GM19328 (cell line): Measurements from ENCODE around the gene ABCA13.

Experiments used
- ATAC-seq: cut with Tn5 transposase; IDR thresholded peaks from one replicate; pipeline ENCODE4 v1.9.1; 2021; ENCODE audit warnings: mild to moderate bottlenecking, moderate library complexity; ENCODE audit not compliant: unreplicated experiment

ABCA13 gene

DNA sequence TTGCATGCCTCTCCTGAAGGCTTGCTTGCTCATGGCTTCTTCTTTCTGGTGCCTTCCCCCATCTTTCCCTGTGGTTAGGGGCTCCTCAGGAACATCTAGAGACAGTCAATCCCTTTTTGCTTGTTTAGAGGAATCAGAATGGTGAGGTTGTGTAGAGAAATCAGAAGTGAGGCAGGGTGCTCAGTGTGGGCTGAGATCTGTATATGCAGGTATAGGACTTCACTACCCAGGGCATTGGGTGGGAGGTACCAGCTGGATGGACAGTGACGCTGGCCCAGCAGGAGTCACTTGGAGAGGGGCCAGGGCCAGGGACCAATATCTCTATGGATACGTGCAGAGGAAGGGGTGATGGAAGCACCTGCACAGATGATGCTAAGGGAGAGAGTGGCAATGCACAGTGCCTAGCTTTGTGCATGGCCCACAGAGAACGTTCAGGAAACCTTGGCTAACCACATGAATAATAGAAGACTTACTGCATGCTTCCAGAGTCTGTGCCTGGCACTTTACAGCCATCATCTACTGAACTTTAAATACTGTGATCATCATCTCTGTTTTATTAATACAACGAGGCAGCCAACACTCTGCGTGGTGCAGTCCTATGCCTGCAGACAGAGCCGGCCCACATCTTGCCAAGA lies 255.2 kb downstream of the ABCA13 start:
- ATAC-seq: no peak

DNA sequence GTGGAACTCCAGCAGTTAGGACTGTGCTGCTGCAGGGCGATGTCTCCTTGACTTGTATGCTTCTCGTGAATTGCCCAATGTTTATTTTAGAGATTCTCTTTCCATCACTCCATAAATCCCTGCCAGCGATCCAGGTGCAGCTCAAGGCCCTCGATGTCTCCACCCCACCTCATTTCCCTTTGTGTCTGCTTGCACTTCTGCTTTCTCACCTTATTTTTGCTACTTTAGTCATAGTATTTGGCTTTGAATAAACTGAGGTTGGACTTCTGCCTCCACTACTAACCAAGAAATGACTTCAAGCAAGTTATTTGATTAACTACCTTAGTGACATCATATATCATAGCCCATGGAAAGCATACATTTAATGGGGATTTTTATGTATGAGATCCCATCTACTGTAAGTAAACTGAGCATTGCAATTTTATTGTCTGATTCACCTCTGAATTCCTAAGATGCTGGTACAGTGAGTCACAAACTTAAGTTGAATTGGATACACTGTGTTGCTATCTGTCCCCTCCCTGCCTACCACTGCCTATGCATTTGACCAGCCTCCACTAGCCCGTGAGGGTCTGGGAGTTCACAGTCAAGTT lies 255.8 kb downstream of the ABCA13 start:
- no peak for ATAC-seq

DNA sequence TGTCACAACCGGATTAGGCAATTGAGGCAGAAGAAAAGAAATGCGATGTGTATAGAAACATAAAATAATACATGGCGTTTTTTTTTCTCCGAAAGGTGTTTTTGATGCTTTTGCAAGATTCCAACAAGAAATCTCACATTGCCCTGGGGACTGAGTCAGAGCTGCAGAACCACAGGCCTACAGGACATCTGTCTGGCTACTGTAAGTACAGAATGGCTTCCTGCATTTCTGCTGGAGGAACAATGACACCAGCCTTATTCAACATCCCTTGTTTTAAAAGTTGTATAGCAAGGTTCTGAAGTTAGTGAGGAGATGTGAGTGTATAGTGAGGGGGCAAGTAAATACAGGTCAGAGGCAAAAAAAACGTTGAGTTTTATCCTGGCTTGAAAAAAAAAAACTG lies 256.4 kb downstream of the ABCA13 start:
- no peak for ATAC-seq

DNA sequence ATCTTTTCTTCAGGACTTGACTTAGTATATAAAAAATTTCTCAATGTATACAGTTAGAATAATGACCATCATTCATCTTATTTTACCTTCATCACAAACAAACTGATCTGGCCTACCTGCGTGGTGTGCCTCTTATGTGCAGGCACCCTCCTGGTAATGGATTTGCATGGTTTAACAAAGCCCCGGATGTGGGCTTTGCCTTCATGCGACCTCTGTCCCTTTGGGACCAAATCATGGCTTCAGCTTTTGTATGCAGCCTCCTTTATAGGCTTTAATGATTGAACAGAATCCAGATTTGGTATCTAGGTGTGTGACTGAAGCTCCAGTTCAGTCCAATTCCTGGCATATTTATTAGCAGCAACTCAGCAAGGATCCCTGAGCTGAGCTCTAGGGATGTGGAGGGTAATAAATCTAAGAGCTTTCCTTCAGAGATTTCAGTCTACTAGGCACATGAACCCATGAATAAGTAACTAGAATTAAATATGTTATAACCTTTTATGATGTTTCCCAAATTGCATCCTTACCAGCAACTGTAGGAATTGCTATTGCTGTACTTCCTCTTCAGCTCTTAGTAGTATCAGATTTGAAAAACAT lies 256.9 kb downstream of the ABCA13 start:
- no peak for ATAC-seq

DNA sequence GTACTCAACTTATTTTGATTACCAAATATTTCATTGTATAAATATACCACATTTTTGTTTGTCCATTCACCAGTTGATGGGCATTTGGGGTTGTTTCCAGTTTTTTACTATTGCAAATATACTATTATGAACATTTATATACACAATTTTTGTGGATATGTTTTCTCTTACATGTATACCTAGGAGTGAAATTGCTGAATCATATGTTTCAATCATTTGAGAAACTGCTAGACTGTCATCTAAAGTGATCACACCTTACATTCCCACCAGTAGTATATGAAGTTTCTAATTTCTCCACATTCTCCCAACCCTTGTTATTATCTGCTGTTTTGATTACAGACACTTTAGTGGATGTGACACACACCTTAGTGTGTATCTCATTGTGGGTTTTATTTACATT lies 257.9 kb downstream of the ABCA13 start:
- ATAC-seq: no peak

DNA sequence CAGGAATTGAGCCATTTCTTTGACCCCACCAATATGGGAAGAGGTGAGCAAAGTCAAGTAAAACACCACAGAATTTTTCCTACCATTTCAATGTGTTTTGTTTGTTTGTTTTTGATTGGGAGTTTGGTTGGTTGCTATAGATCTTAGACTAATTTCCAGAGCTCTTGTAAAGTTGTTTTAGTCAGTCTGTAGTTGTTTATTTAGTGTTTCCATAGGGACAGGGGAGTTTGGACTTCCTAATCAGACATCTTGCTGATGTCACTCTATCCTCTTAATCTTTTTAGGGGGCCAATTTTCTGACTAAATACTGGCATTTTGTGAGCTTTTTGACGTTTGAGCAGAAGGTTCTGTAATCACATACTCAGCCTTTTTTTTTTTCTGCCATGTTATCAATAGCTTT lies 266.9 kb downstream of the ABCA13 start:
- ATAC-seq: no peak

DNA sequence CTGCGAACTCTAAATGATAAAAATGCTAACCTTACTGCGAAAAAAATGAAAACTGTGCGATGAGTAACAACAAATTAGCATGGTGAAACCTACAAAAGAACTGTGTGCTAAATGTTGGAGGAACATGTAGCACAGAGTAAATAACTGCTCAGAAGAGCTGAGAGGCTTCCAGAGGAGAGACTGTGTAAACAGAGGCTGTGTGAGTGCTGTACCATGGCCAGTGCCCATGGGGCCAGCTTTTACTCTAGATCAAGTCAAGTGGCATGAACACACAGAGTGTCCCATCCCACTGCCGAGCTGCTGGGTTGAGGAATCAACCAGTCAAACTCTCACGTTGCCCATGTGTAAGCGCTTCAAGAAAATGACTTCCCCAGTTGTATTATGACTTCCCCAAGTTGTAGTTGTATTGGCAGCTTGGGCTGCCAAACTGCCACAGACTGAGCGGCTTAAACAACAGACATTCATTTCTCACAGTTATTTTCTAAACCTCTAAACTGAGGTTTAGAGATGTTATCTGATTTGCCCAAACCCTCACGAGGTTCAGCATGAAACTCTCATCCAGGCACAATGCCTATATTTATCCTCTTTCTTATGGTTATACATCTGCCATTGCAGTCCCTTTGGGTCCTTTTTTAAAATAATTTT lies 270.7 kb downstream of the ABCA13 start:
- ATAC-seq: no peak

DNA sequence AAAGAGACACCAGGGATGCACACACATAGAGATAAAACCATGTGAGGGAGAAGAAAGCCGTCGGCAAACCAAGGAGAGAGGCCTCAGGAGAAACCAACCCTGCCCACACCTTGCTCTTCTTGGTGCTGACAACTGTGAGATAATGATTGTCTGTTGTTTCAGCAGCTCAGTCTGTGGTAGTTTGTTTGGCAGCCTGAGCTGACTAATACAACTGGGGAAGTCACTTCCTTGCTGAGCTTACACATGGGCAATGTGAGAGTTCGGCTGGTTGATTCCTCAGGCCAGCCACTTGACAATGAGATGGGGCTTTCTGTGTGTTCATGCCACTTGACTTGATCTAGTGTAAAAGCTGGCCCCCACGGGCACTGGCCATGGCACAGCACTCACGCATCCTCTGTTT lies 271.8 kb downstream of the ABCA13 start:
- ATAC-seq: no peak

DNA sequence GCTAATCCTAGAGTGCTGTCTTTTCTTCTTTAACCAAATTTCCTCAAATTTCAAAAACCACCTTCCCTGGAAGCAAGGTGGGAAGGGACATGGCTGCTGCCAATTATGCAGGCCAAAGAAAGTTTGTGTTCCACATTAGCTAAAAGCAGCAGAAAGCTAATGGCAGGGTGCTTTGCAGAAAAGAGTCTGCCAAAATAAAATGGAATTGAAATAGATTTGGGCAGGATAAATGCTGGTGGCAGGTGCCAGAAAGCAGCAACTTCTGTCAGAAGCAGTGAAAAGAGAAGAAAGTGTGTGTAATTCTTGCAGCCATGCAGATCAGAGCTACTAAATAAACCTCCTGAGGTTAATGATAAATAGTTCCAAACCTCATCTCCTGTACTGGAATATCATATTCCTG lies 275.5 kb downstream of the ABCA13 start:
- no peak for ATAC-seq

DNA sequence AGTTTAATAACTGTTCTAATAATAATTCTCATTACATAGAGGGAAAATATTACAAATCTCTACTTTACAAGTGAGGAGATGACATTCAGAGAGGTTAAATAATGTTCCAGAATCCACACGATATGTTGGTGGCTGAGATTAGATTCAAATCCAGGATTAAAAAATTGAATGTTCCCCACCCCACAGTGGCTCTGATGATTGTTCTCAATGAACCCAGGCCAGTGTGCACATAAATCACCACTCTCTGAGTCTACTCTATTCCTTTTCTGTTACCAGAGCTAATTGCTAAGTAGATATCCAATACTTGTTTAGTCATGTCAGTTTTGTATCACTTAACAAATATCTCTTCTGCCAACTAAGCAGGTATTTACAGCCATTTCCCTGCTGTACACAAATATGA lies 281.0 kb downstream of the ABCA13 start:
- ATAC-seq: no peak

DNA sequence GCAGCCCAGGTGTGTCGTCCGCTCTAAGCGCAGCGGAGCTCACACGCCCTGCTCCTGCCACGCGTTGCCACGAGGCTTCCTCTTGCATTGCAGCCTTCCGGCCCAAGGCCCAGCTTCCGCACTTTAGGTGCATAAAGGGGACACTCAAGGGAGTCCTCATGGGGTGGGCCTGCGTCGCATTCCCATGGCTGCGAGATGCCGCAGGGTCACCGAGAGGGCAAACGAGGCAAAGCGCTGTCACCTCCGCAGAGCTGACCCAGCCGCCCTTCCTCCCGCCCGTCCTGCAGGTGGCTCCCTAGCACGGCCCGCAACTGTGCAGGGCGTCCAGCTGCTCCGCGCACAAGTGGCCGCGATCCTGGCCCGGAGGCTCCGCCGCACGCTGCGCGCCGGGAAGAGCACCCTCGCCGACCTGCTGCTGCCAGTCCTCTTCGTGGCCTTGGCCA lies 283.5 kb downstream of the ABCA13 start:
- no peak for ATAC-seq

DNA sequence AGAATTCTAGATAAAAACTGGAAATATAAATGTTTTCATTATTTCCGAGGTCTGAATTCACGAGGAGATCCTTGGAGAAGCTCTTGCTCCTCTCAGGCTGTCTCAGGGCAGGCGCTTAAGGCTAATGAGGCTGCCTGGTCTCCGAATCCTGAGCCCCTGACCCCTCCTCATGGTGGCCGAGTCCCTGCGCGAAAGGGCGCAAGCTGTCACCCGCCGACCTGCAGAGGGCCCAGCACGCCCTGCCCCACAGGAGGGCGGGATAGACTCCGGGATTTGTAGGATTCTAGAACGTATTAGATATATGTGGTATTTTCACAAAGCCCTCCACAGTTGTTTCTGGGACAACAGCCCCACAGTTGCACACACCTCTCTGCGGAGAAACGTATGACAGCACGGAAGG lies 284.1 kb downstream of the ABCA13 start:
- ATAC-seq: no peak

DNA sequence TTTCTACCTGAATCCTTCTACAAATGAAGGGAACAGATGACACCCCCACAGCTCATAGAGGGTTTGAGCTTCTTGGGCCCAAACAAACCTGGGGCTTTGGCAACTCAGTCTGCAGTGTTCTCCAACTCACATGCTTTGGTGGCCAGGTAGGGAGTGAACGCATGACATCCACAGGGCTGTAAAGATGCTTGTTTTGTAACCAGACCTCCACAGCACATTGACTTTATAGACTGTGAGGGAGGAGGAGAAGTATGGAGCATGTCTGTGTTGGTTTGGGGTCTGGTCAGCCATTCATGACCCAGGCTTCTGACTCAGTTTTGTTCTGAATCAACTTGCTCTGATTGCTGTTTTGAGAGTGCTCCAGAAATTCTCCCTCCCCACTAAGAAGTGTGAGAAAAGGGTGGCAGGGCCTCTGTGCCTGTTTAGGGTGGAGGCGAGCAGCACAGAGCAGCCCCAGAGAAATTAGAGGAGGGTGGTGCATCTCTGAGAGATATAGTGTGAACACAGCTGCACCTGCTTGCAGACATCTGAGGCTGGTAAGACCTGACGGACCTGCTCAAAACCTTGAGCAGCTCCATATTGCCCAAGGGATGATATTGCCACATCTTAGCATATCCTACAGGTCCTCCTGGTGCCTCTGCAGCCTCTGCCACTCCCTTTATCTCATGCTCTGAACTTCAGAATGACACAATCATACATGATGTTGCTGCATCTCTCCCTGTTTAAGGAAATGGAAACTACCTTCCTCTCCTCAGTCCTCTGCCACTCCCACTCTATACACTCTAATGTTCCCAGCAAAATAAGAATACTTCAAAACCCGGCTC lies 287.7 kb downstream of the ABCA13 start:
- no peak for ATAC-seq

DNA sequence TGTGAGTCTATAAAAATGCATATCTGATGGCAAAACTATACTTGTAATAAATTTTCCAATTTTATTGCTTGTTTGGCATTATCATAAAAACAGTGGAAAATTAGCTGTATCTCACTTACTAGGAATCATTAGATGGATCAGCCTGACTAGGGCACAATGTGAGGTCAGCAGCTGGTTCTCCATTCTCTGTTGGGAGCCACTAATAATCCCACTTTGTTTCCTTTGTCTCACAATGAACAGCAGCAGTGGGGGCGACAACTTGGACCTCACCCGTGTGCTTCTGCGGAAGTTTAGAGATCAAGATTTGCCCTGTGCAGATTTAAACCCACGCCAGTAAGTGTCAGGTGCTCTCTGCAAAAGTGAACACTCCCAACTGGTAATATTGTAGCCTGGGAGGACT lies 295.5 kb downstream of the ABCA13 start:
- ATAC-seq: no peak

DNA sequence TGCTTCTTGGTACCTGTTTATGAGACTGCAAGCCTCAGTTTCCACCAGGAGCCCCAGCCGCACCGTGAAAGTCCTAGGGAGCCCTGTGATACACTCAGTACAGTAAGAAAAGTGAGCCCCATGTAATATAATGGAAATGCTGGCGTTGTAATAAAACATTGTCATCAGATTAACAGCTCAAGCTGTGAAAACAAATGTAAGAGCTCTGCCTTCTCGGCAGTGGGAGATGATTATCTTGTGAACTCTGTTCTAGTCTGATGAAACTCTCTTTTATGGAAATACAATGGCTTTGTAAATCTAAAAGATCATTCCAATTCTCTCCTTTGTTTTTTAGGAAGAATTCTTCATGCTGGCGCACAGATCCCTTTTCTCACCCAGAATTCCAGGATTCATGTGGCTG lies 299.9 kb downstream of the ABCA13 start:
- no peak for ATAC-seq

DNA sequence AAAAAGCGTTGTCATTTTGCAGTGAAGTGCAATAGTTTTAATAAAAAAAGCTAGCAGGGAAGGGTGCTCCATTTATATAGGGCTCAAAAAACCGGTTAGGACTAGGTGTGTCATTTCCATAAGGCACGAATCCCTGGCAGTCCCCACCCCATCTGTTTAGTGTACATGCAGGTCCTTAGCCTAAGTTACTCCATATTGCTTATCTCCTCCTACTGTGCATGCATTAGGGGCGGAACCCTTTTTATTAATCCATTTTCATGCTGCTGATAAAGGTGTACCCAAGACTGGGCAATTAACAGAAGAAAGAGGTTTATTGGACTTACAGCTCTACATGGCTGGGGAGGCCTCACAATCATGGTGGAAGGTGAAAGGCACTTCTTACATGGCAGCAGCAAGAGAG lies 301.4 kb downstream of the ABCA13 start:
- no peak for ATAC-seq

DNA sequence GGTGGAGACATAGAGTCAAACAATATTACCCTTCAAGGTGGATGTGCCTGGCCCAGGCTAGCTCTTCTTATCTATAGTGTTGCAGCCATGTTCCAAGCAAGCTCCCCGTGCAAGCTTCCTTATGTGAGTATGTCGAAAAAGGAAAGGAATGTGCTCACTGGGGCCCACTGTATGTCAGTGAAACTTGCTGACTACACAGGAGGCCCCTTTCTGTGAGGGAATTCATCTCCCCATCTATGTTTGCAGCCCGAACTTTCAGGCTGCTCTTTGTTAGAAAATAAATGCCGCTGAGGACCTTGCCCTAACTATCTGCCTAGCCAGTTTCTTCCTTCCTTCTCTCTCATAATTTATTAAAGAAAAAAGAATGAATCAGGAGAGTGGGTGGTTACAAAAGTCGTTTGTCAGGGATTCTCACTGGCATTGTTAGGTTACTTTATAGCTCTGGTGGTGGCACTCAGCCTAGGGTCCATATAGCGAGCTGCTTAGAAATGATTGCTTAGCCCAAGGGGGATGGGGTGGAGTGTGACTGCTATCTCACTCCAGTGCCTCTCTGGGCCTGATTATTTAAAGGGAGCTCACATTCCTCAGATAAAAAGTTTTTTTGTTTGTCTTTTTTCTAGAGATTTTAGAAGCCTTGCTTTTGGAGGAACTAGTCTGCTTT lies 302.1 kb downstream of the ABCA13 start:
- ATAC-seq: no peak

DNA sequence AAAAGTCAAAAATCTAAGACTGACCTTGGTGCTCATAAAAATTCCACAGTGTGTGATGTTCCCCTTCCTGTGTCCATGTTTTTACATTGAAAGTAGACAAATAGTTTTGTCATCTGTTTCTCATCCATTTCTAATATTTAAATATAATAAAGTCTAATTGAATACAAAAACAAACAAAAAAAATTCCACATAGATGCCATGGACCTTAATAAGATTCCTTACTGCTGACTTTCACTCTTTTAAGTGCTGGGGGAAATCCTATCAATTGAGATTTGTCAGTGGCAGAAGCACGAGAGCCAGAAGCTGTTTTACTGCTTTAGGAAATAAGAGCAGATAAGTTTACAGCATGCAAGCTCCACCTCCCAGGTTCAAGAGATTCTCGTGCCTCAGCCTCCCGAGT lies 310.0 kb downstream of the ABCA13 start:
- no peak for ATAC-seq

DNA sequence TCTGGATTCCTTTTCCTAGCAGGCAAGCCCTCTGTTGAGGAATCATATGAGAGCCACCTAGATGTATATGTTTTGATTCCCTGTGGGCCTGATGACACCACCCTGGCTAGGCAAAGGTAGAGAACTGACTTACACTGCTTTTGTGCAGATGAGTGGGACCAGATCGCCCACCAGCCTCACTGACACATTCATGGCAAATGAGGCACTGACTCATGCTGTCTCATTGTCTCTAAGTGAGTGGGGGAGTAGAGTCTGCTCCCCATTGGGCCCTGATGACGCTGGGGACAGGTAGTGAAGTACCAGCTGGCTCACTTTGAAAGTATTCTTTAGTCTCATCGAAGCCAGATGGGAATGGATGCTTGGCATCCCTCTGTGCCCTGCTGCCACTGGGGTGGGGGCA lies 326.3 kb downstream of the ABCA13 start:
- ATAC-seq: no peak

DNA sequence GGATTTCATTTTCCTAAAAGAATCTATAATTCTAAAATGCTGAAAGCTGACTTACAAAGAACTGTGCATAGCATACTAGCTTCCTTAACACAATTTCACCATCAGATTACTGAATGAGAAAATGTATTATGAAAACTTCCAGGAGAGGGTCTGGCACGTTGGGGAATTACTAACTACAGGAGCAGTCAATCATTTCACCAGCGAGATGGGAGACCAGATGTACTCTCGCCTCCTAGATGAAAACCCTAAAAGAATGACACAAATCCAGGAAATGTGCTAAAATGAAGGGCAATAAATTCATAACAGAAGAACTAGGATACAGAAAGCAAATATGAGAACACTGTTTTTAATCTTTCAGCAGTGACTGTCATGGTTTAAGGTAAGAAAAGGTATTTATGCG lies 330.8 kb downstream of the ABCA13 start:
- no peak for ATAC-seq

DNA sequence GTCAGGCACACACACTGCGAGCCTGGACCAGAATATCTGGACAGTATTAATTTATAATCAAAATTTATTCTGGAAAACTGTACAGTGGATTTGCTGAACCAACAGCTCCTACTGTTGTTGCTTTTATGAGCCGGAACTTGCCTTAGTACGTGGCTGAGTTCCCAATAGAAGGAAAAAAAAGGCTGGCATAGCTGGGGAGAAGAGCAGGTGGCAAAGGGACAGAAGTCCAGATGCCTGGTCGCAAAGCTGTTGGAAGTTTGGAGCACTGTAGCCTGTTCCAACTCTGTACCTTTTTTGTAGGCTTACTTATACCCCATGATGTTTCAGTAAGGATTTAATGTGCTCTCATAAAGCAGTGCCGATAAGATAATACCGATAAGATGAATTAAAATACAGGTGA lies 333.8 kb downstream of the ABCA13 start:
- ATAC-seq: no peak
